Stomach (tissue), 9 donors: ENCODE data around the gene ARF5. TPM values are rescaled to one million over a fixed set of nuclear protein-coding genes. Genes with fewer than 3 reads are reported as not detected.

Experiments used
- DNase-seq, 2 donors: peaks; one replicate each; pipeline versions ENCODE4 v3.0.0 to v3.0.0-alpha.2; 2013 to 2019
- H3K27ac ChIP-seq, 5 donors: fragments of 200-600 bp in 4 of 5; sonication (generic) in 4 of 5; one replicate each; pipeline ENCODE4 v1.5.1; 2013 to 2019; ENCODE audit warnings: mild to moderate bottlenecking in 1 of 5, moderate library complexity in 1 of 5
- H3K27me3 ChIP-seq, 3 donors: fragments of 200-600 bp; sonication (generic); one replicate each; pipeline ENCODE4 v1.5.1; 2017 to 2019; ENCODE audit warnings: mixed run types in 1 of 3
- H3K36me3 ChIP-seq, 4 donors: fragments of 200-600 bp; sonication (generic); 1 replicate in 3 of 4; 2 replicates in 1 of 4; pipeline ENCODE4 v1.5.1; 2016 to 2019
- H3K4me1 ChIP-seq, 4 donors: fragments of 200-600 bp; sonication (generic); one replicate each; pipeline ENCODE4 v1.5.1; 2016 to 2019
- H3K4me3 ChIP-seq, 4 donors: fragments of 200-600 bp; sonication (generic) in 3 of 4; one replicate each; pipeline ENCODE4 v1.5.1; 2016 to 2019; ENCODE audit warnings: mild to moderate bottlenecking in 1 of 4
- H3K9me3 ChIP-seq, 4 donors: fragments of 200-600 bp; sonication (generic); one replicate each; pipeline ENCODE4 v1.5.1; 2016 to 2019
- EP300 ChIP-seq: sonication (generic); formaldehyde crosslinking; IDR thresholded peaks from one replicate; pipeline ENCODE4 v1.6.1; 2017; ENCODE audit warnings: antibody characterized with exemption
- POLR2A ChIP-seq, 4 donors: fragments of 450-650 bp; IDR thresholded peaks; one replicate each; pipeline ENCODE4 v1.6.1; 2016; ENCODE audit warnings: antibody characterized with exemption in 4 of 4, control low read depth in 2 of 4, mild to moderate bottlenecking in 1 of 4, moderate library complexity in 1 of 4
- POLR2AphosphoS5 ChIP-seq, 3 donors: sonication (generic); formaldehyde crosslinking; IDR thresholded peaks; one replicate each; pipeline ENCODE4 v1.6.1; 2016; ENCODE audit warnings: antibody characterized with exemption in 3 of 3
- WGBS, 5 donors: extraction: QIAGEN DNeasy Blood & Tissue Kit in 3 of 5; methylation state at CpG; one replicate each; pipeline versions ENCODE4 v1.1.5 to v1.1.7; 2013 to 2018; 5-methylcytosine and 5-hydroxymethylcytosine counted together
- intact Hi-C: fragments of 100-400 bp; cut with DNase I; formaldehyde crosslinking; loops from one replicate; pipeline ENCODE4 v1.15.1; 2023; ENCODE audit warnings: low total_unique reads
- polyA plus RNA-seq, 3 donors: library from polyadenylated mRNA; stranded (reverse); fragments of 200-250 nt; gene quantifications; one replicate each; pipeline ENCODE4 v1.2.3, GENCODE V29; 2013
- total RNA-seq, 5 donors: library from RNA; depleted of rRNA; stranded (reverse); fragments of >200 nt; gene quantifications; one replicate each; pipeline versions ENCODE4 v1.1.0 to v1.2.3, GENCODE V29; 2014 to 2016
- TF ChIP-seq, protein P1 (sequence below), 7 experiments: fragments of 450-650 bp in 4 of 7; fragments of 200-600 bp in 3 of 7; sonication (generic) in 3 of 7; IDR thresholded peaks; one replicate each; pipeline ENCODE4 v1.5.1; 2016 to 2019; ENCODE audit warnings: antibody characterized with exemption in 7 of 7, control low read depth in 2 of 7, mild to moderate bottlenecking in 1 of 7
- donor health status: healthy with polysubstance abuse.
- donor health status: Bipolar disorder and iron deficiency.
- donor health status: healthy.

The ARF5 gene
- total and polyA plus RNA-seq, 8 donors: 29.8 to 223 (median 118) TPM

DNA sequence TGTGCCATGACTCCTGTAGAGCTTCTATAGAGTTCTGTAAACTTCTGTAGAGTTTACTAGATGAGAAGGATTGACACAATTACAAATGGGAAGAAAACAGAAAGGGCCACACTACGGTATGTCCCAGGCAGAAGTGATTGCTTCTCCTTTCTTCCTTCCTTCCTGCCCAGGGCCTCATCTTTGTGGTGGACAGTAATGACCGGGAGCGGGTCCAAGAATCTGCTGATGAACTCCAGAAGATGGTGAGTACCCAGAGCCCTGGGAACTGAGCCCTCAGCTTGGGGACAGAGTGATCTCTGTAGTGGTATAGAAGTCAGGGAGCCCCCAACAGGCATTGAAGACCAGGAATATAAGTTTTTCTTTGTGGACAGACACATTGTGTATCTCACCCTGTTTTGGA lies 1.7 kb downstream of the ARF5 start:
- intact Hi-C loops: loop anchor here (10.0 kb wide), 1 partner anchor 55 kb away; no protein-coding TSS in a partner anchor
- Histone ChIP-seq H3K4me3 (no peak overlapping the region), H3K27me3 (no peaks in the 10 kb centered on the region), H3K27ac (peak overlapping the region in 2 of 5 donors; percentile 95 to 97), H3K9me3 (no peaks in the 10 kb centered on the region), H3K36me3 (peaks cover 17 to 30% (median 29%) of the 10 kb centered on the region in 4 donors), H3K4me1 (peaks cover 15 to 38% (median 33%) of the 10 kb centered on the region in 4 donors)
- no peak for TF ChIP-seq POLR2A (IDR thresholded peaks at IDR 0.05)
- TF ChIP-seq, protein P1, sequence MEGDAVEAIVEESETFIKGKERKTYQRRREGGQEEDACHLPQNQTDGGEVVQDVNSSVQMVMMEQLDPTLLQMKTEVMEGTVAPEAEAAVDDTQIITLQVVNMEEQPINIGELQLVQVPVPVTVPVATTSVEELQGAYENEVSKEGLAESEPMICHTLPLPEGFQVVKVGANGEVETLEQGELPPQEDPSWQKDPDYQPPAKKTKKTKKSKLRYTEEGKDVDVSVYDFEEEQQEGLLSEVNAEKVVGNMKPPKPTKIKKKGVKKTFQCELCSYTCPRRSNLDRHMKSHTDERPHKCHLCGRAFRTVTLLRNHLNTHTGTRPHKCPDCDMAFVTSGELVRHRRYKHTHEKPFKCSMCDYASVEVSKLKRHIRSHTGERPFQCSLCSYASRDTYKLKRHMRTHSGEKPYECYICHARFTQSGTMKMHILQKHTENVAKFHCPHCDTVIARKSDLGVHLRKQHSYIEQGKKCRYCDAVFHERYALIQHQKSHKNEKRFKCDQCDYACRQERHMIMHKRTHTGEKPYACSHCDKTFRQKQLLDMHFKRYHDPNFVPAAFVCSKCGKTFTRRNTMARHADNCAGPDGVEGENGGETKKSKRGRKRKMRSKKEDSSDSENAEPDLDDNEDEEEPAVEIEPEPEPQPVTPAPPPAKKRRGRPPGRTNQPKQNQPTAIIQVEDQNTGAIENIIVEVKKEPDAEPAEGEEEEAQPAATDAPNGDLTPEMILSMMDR (IDR thresholded peaks at IDR 0.05): no peak
- no peak for TF ChIP-seq POLR2AphosphoS5 (IDR thresholded peaks at IDR 0.05)
- no peak for TF ChIP-seq EP300
- 86 to 94% (median 87%) methylated on average over 3 of the region's 3 CpGs for WGBS, 5 donors
- DNase-seq: no peak

GRCh38 chr7:127591189-127591588 lies 3.0 kb downstream of the ARF5 start:
- DNase-seq: no peak
- peaks cover 15 to 31% (median 25%) of the 10 kb centered on the region in 4 donors for H3K4me1 ChIP-seq
- no peak overlapping the region for H3K4me3 ChIP-seq
- no peaks in the 10 kb centered on the region for H3K27me3 ChIP-seq
- intact Hi-C loops: loop anchor here (10.0 kb wide), 1 partner anchor 54 kb away; no protein-coding TSS in a partner anchor
- no peaks in the 10 kb centered on the region for H3K9me3 ChIP-seq
- no peak overlapping the region for H3K27ac ChIP-seq
- TF ChIP-seq POLR2AphosphoS5 (IDR thresholded peaks at IDR 0.05): no peak
- no peak for TF ChIP-seq EP300
- TF ChIP-seq, protein P1 (IDR thresholded peaks at IDR 0.05): no peak
- TF ChIP-seq POLR2A (IDR thresholded peaks at IDR 0.05): no peak
- 91 to 98% (median 94%) methylated on average over 7 of the region's 7 CpGs for WGBS, 5 donors
- H3K36me3 ChIP-seq: peaks cover 17 to 30% (median 29%) of the 10 kb centered on the region in 4 donors

DNA sequence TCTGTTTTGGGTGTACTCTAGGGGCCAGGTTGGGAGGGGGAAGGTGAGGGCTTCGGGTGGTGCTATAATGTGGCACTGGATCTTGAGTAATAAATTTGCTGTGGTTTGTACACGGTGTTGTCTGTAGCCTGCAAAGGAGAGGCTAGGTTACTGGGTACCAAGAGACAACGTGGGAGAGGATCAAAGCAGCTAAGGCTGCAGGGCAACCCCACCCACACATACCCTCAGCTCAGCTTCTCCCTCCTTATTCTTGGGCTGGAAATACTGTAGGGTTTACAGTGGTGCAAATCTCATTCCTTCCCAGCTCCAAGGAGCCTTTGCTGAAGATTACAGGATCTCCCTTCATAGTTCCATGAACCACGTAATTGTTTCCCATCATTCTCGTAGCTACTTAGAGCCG lies 3.4 kb downstream of the ARF5 start:
- Histone ChIP-seq H3K4me1 (peaks cover 15 to 31% (median 24%) of the 10 kb centered on the region in 4 donors), H3K27ac (no peak overlapping the region), H3K36me3 (peaks cover 17 to 30% (median 29%) of the 10 kb centered on the region in 4 donors), H3K4me3 (no peak overlapping the region), H3K27me3 (no peaks in the 10 kb centered on the region), H3K9me3 (no peaks in the 10 kb centered on the region)
- intact Hi-C loops: loop anchor here (10.0 kb wide), 1 partner anchor 53 kb away; no protein-coding TSS in a partner anchor
- DNase-seq: no peak
- no peak for TF ChIP-seq POLR2A (IDR thresholded peaks at IDR 0.05)
- TF ChIP-seq EP300: no peak
- TF ChIP-seq POLR2AphosphoS5 (IDR thresholded peaks at IDR 0.05): no peak
- TF ChIP-seq, protein P1 (IDR thresholded peaks at IDR 0.05): no peak
- 81 to 91% (median 85%) methylated on average over 6 of the region's 6 CpGs for WGBS, 5 donors

DNA sequence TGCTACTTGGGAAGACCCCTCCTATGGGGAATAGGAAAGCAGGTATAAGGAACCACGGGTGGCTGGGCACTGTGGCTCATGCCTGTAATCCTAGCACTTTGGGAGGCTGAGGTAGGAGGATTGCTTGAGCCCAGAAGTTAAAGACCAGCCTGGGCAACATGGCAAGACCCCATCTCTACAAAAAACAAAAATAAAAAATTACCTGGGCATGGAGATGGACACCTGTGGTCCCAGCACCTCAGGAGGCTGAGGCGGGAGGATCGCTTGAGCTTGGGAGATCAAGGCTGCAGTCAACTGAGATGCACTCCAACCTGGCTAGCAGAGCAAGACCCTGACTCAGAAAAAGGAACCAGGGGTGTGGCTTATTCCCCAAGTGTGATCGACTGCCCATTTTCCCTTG lies 4.3 kb downstream of the ARF5 start:
- peaks cover 17 to 30% (median 29%) of the 10 kb centered on the region in 4 donors for H3K36me3 ChIP-seq
- TF ChIP-seq, protein P1 (IDR thresholded peaks at IDR 0.05): no peak
- TF ChIP-seq POLR2A (IDR thresholded peaks at IDR 0.05): no peak
- no peak for TF ChIP-seq POLR2AphosphoS5 (IDR thresholded peaks at IDR 0.05)
- no peak for TF ChIP-seq EP300
- WGBS, 5 donors: 70 to 80% (median 77%) methylated on average over 4 of the region's 4 CpGs
- H3K4me1 ChIP-seq: peaks cover 13 to 24% (median 21%) of the 10 kb centered on the region in 4 donors
- no peaks in the 10 kb centered on the region for H3K27me3 ChIP-seq
- no peak for DNase-seq
- H3K27ac ChIP-seq: no peak overlapping the region
- H3K9me3 ChIP-seq: no peaks in the 10 kb centered on the region
- intact Hi-C loops: loop anchor here (10.0 kb wide), 1 partner anchor 52 kb away; no protein-coding TSS in a partner anchor
- H3K4me3 ChIP-seq: no peak overlapping the region
